WTC11 (cell line): Measurements from ENCODE around the gene TMIGD1. TPM values are rescaled to one million over a fixed set of nuclear protein-coding genes. Genes with fewer than 3 reads are reported as not detected.

Experiments
- ATAC-seq: fragments of 200-7000 bp; cut with Tn5 transposase; 2 replicates; pipeline ENCODE4 v1.10.0; 2021; ENCODE audit warnings: mild to moderate bottlenecking, moderate library complexity
- CTCF ChIA-PET: fragments of 300-600 bp; sonication (Branson Sonifier 250); formaldehyde crosslinking; loops from one replicate; lab custom pipeline; 2021; ENCODE audit warnings: antibody characterized with exemption; lab: Charles Lee
- POLR2A ChIA-PET: fragments of 350-600 bp; sonication (Branson Sonifier 250); formaldehyde crosslinking; loops from one replicate; lab custom pipeline; 2021; ENCODE audit warnings: antibody characterized with exemption; lab: Charles Lee
- DNase-seq: peaks from one replicate; pipeline ENCODE4 v3.0.0; 2021; ENCODE audit warnings: low spot score
- H3K27ac Mint-ChIP-seq: 2 replicates; pipeline ENCODE4 v1.8.0; 2021; ENCODE audit warnings: mixed read lengths
- H3K27me3 Mint-ChIP-seq: 2 replicates; pipeline ENCODE4 v1.8.0; 2021; ENCODE audit warnings: low read depth, mild to moderate bottlenecking, moderate library complexity, mixed read lengths
- H3K36me3 Mint-ChIP-seq: 2 replicates; pipeline ENCODE4 v1.8.0; 2021; ENCODE audit warnings: mixed read lengths
- H3K4me1 Mint-ChIP-seq: 2 replicates; pipeline ENCODE4 v1.8.0; 2022; ENCODE audit warnings: mixed read lengths
- H3K4me3 Mint-ChIP-seq: 2 replicates; pipeline ENCODE4 v1.8.0; 2021; ENCODE audit warnings: mild to moderate bottlenecking, moderate library complexity, mixed read lengths
- H3K9me3 Mint-ChIP-seq: 2 replicates; pipeline ENCODE4 v1.8.0; 2021; ENCODE audit warnings: mixed read lengths
- ATF6 ChIP-seq: sonication (generic); formaldehyde crosslinking; IDR thresholded peaks from 2 replicates; pipeline ENCODE4 v1.8.1; 2023; ENCODE audit warnings: mild to moderate bottlenecking, missing genetic modification reagents
- CDX4 ChIP-seq: fragments of 250-450 bp; sonication (Bioruptor Pico); IDR thresholded peaks from 2 replicates; pipeline ENCODE4 v1.9.0; 2021; ENCODE audit warnings: moderate library complexity, mild to moderate bottlenecking, inconsistent platforms, borderline replicate concordance
- ELF4 ChIP-seq: sonication (generic); formaldehyde crosslinking; IDR thresholded peaks from 2 replicates; pipeline ENCODE4 v1.8.1; 2022; ENCODE audit warnings: low read depth, mild to moderate bottlenecking, moderate library complexity, missing genetic modification reagents
- ETV6 ChIP-seq: sonication (generic); formaldehyde crosslinking; IDR thresholded peaks from 2 replicates; pipeline ENCODE4 v1.8.1; 2022; ENCODE audit warnings: mild to moderate bottlenecking, missing genetic modification reagents
- FOXK1 ChIP-seq: sonication (generic); formaldehyde crosslinking; IDR thresholded peaks from 2 replicates; pipeline ENCODE4 v1.8.0; 2022; ENCODE audit warnings: mild to moderate bottlenecking, moderate library complexity, missing genetic modification reagents
- FOXP1 ChIP-seq: sonication (generic); formaldehyde crosslinking; IDR thresholded peaks from 2 replicates; pipeline ENCODE4 v1.8.0; 2022; ENCODE audit warnings: missing genetic modification reagents, mild to moderate bottlenecking, moderate library complexity, borderline replicate concordance
- GABPB1 ChIP-seq: sonication (generic); formaldehyde crosslinking; IDR thresholded peaks from 2 replicates; pipeline ENCODE4 v1.8.1; 2023; ENCODE audit warnings: mild to moderate bottlenecking, missing genetic modification reagents
- GRHL2 ChIP-seq: fragments of 250-450 bp; sonication (Bioruptor Pico); IDR thresholded peaks from 2 replicates; pipeline ENCODE4 v1.8.0; 2022; ENCODE audit warnings: mild to moderate bottlenecking, moderate library complexity; ENCODE audit not compliant: insufficient replicate concordance, severe bottlenecking
- HMGA2 ChIP-seq: fragments of 250-450 bp; sonication (Bioruptor Pico); IDR thresholded peaks from 2 replicates; pipeline ENCODE4 v1.4.0; 2021; ENCODE audit warnings: mild to moderate bottlenecking, moderate library complexity
- JUN ChIP-seq: sonication (generic); formaldehyde crosslinking; IDR thresholded peaks from 2 replicates; pipeline ENCODE4 v1.8.0; 2023; ENCODE audit warnings: mild to moderate bottlenecking, missing genetic modification reagents
- NR3C1 ChIP-seq: sonication (generic); formaldehyde crosslinking; conservative IDR thresholded peaks from 2 replicates; pipeline ENCODE4 v1.8.1; 2023; ENCODE audit warnings: low read depth, mild to moderate bottlenecking, missing genetic modification reagents
- PREB ChIP-seq: sonication (generic); formaldehyde crosslinking; IDR thresholded peaks from 2 replicates; pipeline ENCODE4 v1.8.1; 2022; ENCODE audit warnings: mild to moderate bottlenecking, missing genetic modification reagents, moderate library complexity, borderline replicate concordance
- SMAD3 ChIP-seq: sonication (generic); formaldehyde crosslinking; IDR thresholded peaks from 2 replicates; pipeline ENCODE4 v1.8.0; 2022; ENCODE audit warnings: missing genetic modification reagents, mild to moderate bottlenecking, borderline replicate concordance
- SP1 ChIP-seq: sonication (generic); formaldehyde crosslinking; conservative IDR thresholded peaks from 2 replicates; pipeline ENCODE4 v1.8.1; 2022; ENCODE audit warnings: missing genetic modification reagents
- TCF7 ChIP-seq: sonication (generic); formaldehyde crosslinking; IDR thresholded peaks from 2 replicates; pipeline ENCODE4 v1.8.0; 2022; ENCODE audit warnings: mild to moderate bottlenecking, low read depth, missing genetic modification reagents, moderate library complexity
- total RNA-seq: library from RNA; stranded (reverse); gene quantifications from 3 replicates; pipeline ENCODE4 v1.2.3, GENCODE V29; 2021
- TF ChIP-seq, protein P1 (sequence below): fragments of 250-450 bp; sonication (Bioruptor Pico); IDR thresholded peaks from 2 replicates; pipeline ENCODE4 v1.8.0; 2021; ENCODE audit warnings: mild to moderate bottlenecking
- TF ChIP-seq, protein P2 (sequence below): sonication (generic); formaldehyde crosslinking; IDR thresholded peaks from 2 replicates; pipeline ENCODE4 v1.8.1; 2022; ENCODE audit warnings: missing genetic modification reagents, borderline replicate concordance
- TF ChIP-seq, protein P3 (sequence below): sonication (generic); formaldehyde crosslinking; IDR thresholded peaks from 2 replicates; pipeline ENCODE4 v1.8.0; 2022; ENCODE audit warnings: mild to moderate bottlenecking, missing genetic modification reagents

TMIGD1 gene
- total RNA-seq, 1 experiment from 2014 or later: not detected

GRCh38 chr17:30377574-30378240 is 43.9 kb upstream of the TMIGD1 start (continued):
- TF ChIP-seq ATF6 (CRISPR knock-in tag) (no peak), JUN (CRISPR knock-in tag) (no peak), GRHL2 (CRISPR knock-in tag) (no peak), PREB (CRISPR knock-in tag) (no peak)

DNA sequence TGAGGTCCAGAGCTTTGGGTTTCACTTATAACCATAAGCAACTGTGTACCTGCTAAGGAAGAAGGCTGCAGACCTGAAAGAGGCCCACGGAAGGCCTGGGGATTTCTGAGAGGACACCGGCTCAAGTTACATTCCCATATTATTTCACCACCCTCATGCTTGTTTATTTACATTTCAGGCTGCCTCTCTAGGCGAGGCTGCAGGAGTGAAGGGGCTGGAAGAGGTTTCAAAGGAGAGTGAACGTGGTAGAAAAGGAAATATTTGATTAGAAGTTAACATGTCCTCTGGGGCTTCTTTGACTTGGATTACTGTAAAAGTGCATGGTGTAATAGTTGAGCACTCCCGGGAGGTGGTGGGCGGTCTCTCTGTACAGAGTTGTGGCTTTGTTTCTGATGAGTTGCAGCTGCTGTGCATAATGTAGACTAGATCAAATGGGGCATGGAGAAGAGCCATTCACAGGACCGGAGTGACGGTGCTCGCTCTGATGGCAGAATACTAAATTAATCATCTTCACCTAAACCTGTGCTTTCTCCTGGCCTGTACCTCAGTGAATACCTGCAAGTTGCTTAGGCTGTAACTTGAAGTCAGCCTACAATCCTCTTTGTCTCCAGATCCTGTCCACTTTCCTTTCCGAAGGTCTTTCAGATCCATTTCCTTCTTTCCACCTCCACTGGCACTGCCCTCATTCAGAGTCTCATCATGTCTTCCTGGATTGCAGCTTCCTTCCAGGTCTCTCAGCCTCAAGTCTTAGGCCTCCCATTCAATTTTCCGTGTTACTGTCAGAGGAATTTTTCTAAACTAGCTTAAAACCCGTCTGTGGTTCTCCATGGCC is 43.0 kb upstream of the TMIGD1 start:
- Mint-ChIP-seq H3K9me3 (no peaks in the 10 kb centered on the region), H3K4me1 (peaks cover 46% of the 10 kb centered on the region), H3K27ac (no peak overlapping the region), H3K4me3 (0 out of 2 replicates have a peak overlapping the region, but pooled peaks have one; percentile 1), H3K36me3 (no peaks in the 10 kb centered on the region), H3K27me3 (peaks cover 40% of the 10 kb centered on the region)
- CTCF ChIA-PET: interaction anchor here (0.8 to 1.2 kb wide), 3 partner anchors 21 to 38 kb away, joined by 3 to 4 read pairs (median 3); no protein-coding TSS in a partner anchor
- DNase-seq: no peak
- ATAC-seq: no peak
- no peak for TF ChIP-seq SMAD3
- TF ChIP-seq, protein P1, sequence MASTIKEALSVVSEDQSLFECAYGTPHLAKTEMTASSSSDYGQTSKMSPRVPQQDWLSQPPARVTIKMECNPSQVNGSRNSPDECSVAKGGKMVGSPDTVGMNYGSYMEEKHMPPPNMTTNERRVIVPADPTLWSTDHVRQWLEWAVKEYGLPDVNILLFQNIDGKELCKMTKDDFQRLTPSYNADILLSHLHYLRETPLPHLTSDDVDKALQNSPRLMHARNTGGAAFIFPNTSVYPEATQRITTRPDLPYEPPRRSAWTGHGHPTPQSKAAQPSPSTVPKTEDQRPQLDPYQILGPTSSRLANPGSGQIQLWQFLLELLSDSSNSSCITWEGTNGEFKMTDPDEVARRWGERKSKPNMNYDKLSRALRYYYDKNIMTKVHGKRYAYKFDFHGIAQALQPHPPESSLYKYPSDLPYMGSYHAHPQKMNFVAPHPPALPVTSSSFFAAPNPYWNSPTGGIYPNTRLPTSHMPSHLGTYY (CRISPR knock-in tag): no peak
- peak; percentile 76 for TF ChIP-seq GABPB1
- 0 out of 2 replicates have a peak, but pooled peaks have one; percentile 17 for TF ChIP-seq ETV6 (CRISPR knock-in tag)
- TF ChIP-seq, protein P2, sequence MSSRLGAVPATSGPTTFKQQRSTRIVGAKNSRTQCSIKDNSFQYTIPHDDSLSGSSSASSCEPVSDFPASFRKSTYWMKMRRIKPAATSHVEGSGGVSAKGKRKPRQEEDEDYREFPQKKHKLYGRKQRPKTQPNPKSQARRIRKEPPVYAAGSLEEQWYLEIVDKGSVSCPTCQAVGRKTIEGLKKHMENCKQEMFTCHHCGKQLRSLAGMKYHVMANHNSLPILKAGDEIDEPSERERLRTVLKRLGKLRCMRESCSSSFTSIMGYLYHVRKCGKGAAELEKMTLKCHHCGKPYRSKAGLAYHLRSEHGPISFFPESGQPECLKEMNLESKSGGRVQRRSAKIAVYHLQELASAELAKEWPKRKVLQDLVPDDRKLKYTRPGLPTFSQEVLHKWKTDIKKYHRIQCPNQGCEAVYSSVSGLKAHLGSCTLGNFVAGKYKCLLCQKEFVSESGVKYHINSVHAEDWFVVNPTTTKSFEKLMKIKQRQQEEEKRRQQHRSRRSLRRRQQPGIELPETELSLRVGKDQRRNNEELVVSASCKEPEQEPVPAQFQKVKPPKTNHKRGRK: no peak
- no peak for TF ChIP-seq HMGA2
- no peak for TF ChIP-seq ELF4
- no peak for TF ChIP-seq NR3C1 (CRISPR knock-in tag)
- TF ChIP-seq FOXP1 (CRISPR knock-in tag): no peak
- TF ChIP-seq FOXK1 (CRISPR knock-in tag): no peak
- TF ChIP-seq, protein P3, sequence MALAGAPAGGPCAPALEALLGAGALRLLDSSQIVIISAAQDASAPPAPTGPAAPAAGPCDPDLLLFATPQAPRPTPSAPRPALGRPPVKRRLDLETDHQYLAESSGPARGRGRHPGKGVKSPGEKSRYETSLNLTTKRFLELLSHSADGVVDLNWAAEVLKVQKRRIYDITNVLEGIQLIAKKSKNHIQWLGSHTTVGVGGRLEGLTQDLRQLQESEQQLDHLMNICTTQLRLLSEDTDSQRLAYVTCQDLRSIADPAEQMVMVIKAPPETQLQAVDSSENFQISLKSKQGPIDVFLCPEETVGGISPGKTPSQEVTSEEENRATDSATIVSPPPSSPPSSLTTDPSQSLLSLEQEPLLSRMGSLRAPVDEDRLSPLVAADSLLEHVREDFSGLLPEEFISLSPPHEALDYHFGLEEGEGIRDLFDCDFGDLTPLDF (CRISPR knock-in tag): no peak
- no peak for TF ChIP-seq SP1 (CRISPR knock-in tag)
- no peak for TF ChIP-seq CDX4 (CRISPR knock-in tag)
- no peak for TF ChIP-seq TCF7 (CRISPR knock-in tag)
- POLR2A ChIA-PET: no interaction called here
